Nephron progenitor cell (in vitro differentiated cells): ENCODE results near the gene EVX1.
A peak's percentile ranks its signal among the peaks of the same experiment; 100 is the strongest.

Source experiments
- DNase-seq: peaks from one replicate; pipeline ENCODE4 v3.0.0; 2021
- H3K27ac Mint-ChIP-seq: 2 replicates; pipeline ENCODE4 v1.8.0; 2021; ENCODE audit warnings: mild to moderate bottlenecking, moderate library complexity, mixed read lengths
- H3K27me3 Mint-ChIP-seq: 2 replicates; pipeline ENCODE4 v1.8.0; 2021; ENCODE audit warnings: mild to moderate bottlenecking, low read depth, mixed read lengths; ENCODE audit not compliant: poor library complexity
- H3K36me3 Mint-ChIP-seq: 2 replicates; pipeline ENCODE4 v1.8.0; 2021; ENCODE audit warnings: low read depth, mixed read lengths
- H3K4me1 Mint-ChIP-seq: 2 replicates; pipeline ENCODE4 v1.8.0; 2021; ENCODE audit warnings: mixed read lengths
- H3K4me3 Mint-ChIP-seq: 2 replicates; pipeline ENCODE4 v1.8.0; 2021; ENCODE audit warnings: mild to moderate bottlenecking, moderate library complexity, mixed read lengths
- H3K9me3 Mint-ChIP-seq: 2 replicates; pipeline ENCODE4 v1.8.0; 2021; ENCODE audit warnings: mild to moderate bottlenecking, moderate library complexity, mixed read lengths
- CTCF ChIP-seq: fragments of 200-600 bp; sonication (generic); IDR thresholded peaks from 2 replicates; pipeline ENCODE4 v1.5.0; 2021; ENCODE audit warnings: antibody characterized with exemption

EVX1 gene

DNA sequence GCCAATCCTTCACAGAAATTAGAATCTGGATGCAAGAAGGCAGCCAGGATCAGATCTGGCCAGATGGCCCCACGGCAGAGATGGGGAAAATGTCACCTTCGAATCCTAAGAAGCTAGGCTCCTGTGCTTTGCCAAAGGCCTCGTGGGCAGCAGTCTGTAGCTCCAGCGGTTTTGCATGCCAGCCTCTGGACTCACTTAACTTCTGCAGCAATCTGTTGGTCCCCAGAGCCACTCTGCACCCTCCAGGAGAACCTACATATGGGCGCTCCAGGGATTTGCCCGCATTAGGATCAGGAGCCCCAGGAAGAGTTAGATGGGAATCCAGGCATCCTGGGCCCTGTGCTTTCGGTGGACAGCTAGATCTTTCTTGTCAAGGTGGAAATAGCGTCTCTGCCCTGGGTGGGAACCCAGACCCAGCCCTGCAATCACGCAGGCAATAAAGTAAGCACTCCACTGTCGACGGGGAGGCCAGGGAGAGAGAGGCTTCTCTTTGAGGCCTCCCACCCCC is 32.6 kb upstream of the EVX1 start:
- no peak for TF ChIP-seq CTCF
- no peak for DNase-seq
- Mint-ChIP-seq H3K36me3 (no peaks in the 10 kb centered on the region), H3K4me1 (peaks cover 21% of the 10 kb centered on the region), H3K9me3 (no peaks in the 10 kb centered on the region), H3K27me3 (peaks cover 100% of the 10 kb centered on the region), H3K27ac (no peak overlapping the region), H3K4me3 (peak overlapping the region; percentile 68)

DNA sequence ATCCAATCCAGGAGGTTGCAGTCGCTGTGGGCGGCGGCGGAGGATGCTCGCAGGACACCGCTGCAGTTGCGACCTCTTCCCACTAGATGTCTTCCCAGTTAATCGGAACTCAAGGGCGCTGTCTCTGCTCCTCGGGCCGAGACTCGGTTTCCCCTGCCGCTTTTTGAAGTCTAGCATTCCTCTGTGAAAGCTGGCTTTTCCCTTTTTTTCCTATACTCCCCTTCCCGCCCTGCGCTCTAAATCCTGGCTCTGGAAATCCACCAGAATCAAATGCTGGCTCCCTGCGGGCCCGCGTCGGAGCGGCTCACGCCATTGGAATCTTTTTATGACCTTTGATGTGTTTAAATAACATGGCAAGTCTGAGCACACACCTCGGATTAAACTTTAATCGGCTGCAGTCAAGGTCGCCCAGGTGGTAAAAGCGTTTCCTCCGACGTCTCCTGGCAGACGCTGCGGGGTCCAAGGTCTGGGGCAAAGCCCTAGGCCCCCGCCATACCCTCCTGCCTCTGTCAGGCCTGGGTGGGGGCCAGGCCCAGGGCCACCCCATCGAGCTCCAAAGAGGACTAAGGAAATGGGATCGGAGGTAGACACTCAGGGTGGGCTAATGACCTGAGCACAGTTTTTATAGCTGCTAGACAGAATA is 32.0 kb upstream of the EVX1 start:
- H3K27ac Mint-ChIP-seq: no peak overlapping the region
- peaks cover 16% of the 10 kb centered on the region for H3K4me1 Mint-ChIP-seq
- peak; percentile 86 for TF ChIP-seq CTCF
- peak overlapping the region; percentile 68 for H3K4me3 Mint-ChIP-seq
- peak; percentile 79 for DNase-seq
- no peaks in the 10 kb centered on the region for H3K9me3 Mint-ChIP-seq
- no peaks in the 10 kb centered on the region for H3K36me3 Mint-ChIP-seq
- peaks cover 100% of the 10 kb centered on the region for H3K27me3 Mint-ChIP-seq

DNA sequence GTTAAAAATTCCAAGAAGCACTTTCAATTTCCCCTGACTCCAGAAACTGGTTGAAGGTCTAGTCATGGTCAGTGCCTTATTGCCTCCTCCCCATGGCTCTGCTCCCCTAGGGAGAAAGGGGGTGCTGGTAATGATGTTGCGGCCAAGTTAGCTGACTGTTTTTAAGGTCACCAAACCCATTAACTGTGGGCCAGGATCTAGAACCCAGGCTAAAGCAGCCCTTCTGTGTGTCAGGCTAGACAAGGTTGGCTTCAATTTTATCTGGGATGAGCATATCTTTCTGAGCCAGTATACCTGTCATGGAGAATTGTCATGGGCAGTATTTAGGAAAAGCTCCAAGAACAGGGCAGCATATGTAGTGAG is 31.5 kb upstream of the EVX1 start:
- no peaks in the 10 kb centered on the region for H3K9me3 Mint-ChIP-seq

GRCh38 chr7:27211764-27212204 is 30.8 kb upstream of the EVX1 start:
- H3K27me3 Mint-ChIP-seq: peaks cover 100% of the 10 kb centered on the region
- H3K4me3 Mint-ChIP-seq: no peak overlapping the region

More for the DNA sequence above, 31.5 kb upstream of the EVX1 start:
- H3K27ac Mint-ChIP-seq: no peak overlapping the region
- H3K27me3 Mint-ChIP-seq: peaks cover 100% of the 10 kb centered on the region
- no peak overlapping the region for H3K4me3 Mint-ChIP-seq
- DNase-seq: no peak
- no peaks in the 10 kb centered on the region for H3K36me3 Mint-ChIP-seq
- no peak for TF ChIP-seq CTCF
- H3K4me1 Mint-ChIP-seq: peaks cover 11% of the 10 kb centered on the region

GRCh38 chr7:27212497-27213432 is 29.8 kb upstream of the EVX1 start:
- peaks cover 100% of the 10 kb centered on the region for H3K27me3 Mint-ChIP-seq
- peaks cover 7% of the 10 kb centered on the region for H3K4me1 Mint-ChIP-seq
- no peak for TF ChIP-seq CTCF
- H3K4me3 Mint-ChIP-seq: no peak overlapping the region
- no peak for DNase-seq
- H3K36me3 Mint-ChIP-seq: no peaks in the 10 kb centered on the region
- no peaks in the 10 kb centered on the region for H3K9me3 Mint-ChIP-seq
- no peak overlapping the region for H3K27ac Mint-ChIP-seq

More at GRCh38 chr7:27211764-27212204, 30.8 kb upstream of the EVX1 start:
- Mint-ChIP-seq H3K9me3 (no peaks in the 10 kb centered on the region), H3K36me3 (no peaks in the 10 kb centered on the region), H3K4me1 (peaks cover 11% of the 10 kb centered on the region), H3K27ac (no peak overlapping the region)
- no peak for DNase-seq
- TF ChIP-seq CTCF: no peak
